SK-N-SH treated with all-trans-retinoic acid at 6 μM for 48 hours (cell line): ENCODE measurements around the gene EPC2.

Experiments
- ATAC-seq: fragments of 200-7000 bp; cut with Tn5 transposase; 3 replicates; pipeline ENCODE4 v1.9.1; 2020; ENCODE audit warnings: mild to moderate bottlenecking, moderate library complexity
- ARNTL ChIP-seq: fragments of 450-650 bp; formaldehyde crosslinking; IDR thresholded peaks from 2 replicates; pipeline ENCODE4 v1.5.0; 2020; ENCODE audit warnings: low read depth, mild to moderate bottlenecking, moderate library complexity, borderline replicate concordance
- BACH2 ChIP-seq: fragments of 250-450 bp; sonication (Bioruptor Pico); IDR thresholded peaks from 2 replicates; pipeline ENCODE4 v1.9.0; 2021; ENCODE audit warnings: mild to moderate bottlenecking, borderline replicate concordance
- CSDC2 ChIP-seq: fragments of 250-450 bp; sonication (Bioruptor Pico); IDR thresholded peaks from 2 replicates; pipeline ENCODE4 v1.5.0; 2020; ENCODE audit warnings: mild to moderate bottlenecking, moderate library complexity
- CSRNP3 ChIP-seq: fragments of 250-450 bp; sonication (Bioruptor Pico); IDR thresholded peaks from 2 replicates; pipeline ENCODE4 v1.5.1; 2021; ENCODE audit warnings: mild to moderate bottlenecking, moderate library complexity
- GLIS3 ChIP-seq: fragments of 250-450 bp; sonication (Bioruptor Pico); IDR thresholded peaks from 2 replicates; pipeline ENCODE4 v1.5.0; 2020; ENCODE audit warnings: mild to moderate bottlenecking, moderate library complexity
- ISL1 ChIP-seq: fragments of 250-450 bp; sonication (Bioruptor Pico); IDR thresholded peaks from 2 replicates; pipeline ENCODE4 v2.1.2; 2022; ENCODE audit warnings: mild to moderate bottlenecking, moderate library complexity
- PATZ1 ChIP-seq: fragments of 250-450 bp; sonication (Bioruptor Pico); IDR thresholded peaks from 2 replicates; pipeline ENCODE4 v1.8.0; 2020; ENCODE audit warnings: mild to moderate bottlenecking, moderate library complexity, borderline replicate concordance
- POU6F1 ChIP-seq: fragments of 250-450 bp; sonication (Bioruptor Pico); IDR thresholded peaks from 2 replicates; pipeline ENCODE4 v1.8.0; 2021; ENCODE audit warnings: low read depth, mild to moderate bottlenecking, moderate library complexity, borderline replicate concordance
- PPARA ChIP-seq: fragments of 250-450 bp; sonication (Bioruptor Pico); IDR thresholded peaks from 2 replicates; pipeline ENCODE4 v1.5.0; 2020; ENCODE audit warnings: mild to moderate bottlenecking, borderline replicate concordance
- SNAI2 ChIP-seq: fragments of 250-450 bp; sonication (Bioruptor Pico); IDR thresholded peaks from 2 replicates; pipeline ENCODE4 v1.5.0; 2020; ENCODE audit warnings: mild to moderate bottlenecking, moderate library complexity
- TCF4 ChIP-seq: fragments of 250-450 bp; sonication (Bioruptor Pico); IDR thresholded peaks from 2 replicates; pipeline ENCODE4 v1.8.0; 2021; ENCODE audit warnings: mild to moderate bottlenecking, moderate library complexity, borderline replicate concordance
- TOX ChIP-seq: fragments of 250-450 bp; sonication (Bioruptor Pico); IDR thresholded peaks from 2 replicates; pipeline ENCODE4 v1.8.0; 2021; ENCODE audit warnings: mild to moderate bottlenecking, moderate library complexity, borderline replicate concordance
- TSHZ2 ChIP-seq: fragments of 250-450 bp; sonication (Bioruptor Pico); IDR thresholded peaks from 2 replicates; pipeline ENCODE4 v1.5.0; 2020; ENCODE audit warnings: mild to moderate bottlenecking, moderate library complexity
- ZFP3 ChIP-seq: fragments of 250-450 bp; sonication (Bioruptor Pico); IDR thresholded peaks from 2 replicates; pipeline ENCODE4 v1.5.0; 2020; ENCODE audit warnings: mild to moderate bottlenecking, moderate library complexity
- ZFP30 ChIP-seq: fragments of 450-650 bp; formaldehyde crosslinking; IDR thresholded peaks from 2 replicates; pipeline ENCODE4 v1.5.0; 2022; ENCODE audit warnings: mild to moderate bottlenecking, moderate library complexity
- ZNF565 ChIP-seq: fragments of 450-650 bp; formaldehyde crosslinking; conservative IDR thresholded peaks from 2 replicates; pipeline ENCODE4 v1.5.0; 2020; ENCODE audit warnings: low read depth, mild to moderate bottlenecking, moderate library complexity
- ZNF70 ChIP-seq: fragments of 450-650 bp; formaldehyde crosslinking; IDR thresholded peaks from 2 replicates; pipeline ENCODE4 v1.5.0; 2020; ENCODE audit warnings: mild to moderate bottlenecking, moderate library complexity
- ZNF8 ChIP-seq: fragments of 450-650 bp; formaldehyde crosslinking; IDR thresholded peaks from 2 replicates; pipeline ENCODE4 v1.5.0; 2020; ENCODE audit warnings: mild to moderate bottlenecking, moderate library complexity
- TF ChIP-seq, protein P1 (sequence below): fragments of 250-450 bp; sonication (Bioruptor Pico); IDR thresholded peaks from 2 replicates; pipeline ENCODE4 v1.5.1; 2020; ENCODE audit warnings: low read depth, mild to moderate bottlenecking, moderate library complexity

EPC2 gene

GRCh38 chr2:148642112-148642744, 2.3 kb upstream of the EPC2 start:
- no peak for TF ChIP-seq SNAI2 (CRISPR knock-in tag)
- no peak for TF ChIP-seq ZFP30
- no peak for TF ChIP-seq ARNTL (CRISPR knock-in tag)
- TF ChIP-seq CSRNP3: no peak
- TF ChIP-seq POU6F1: no peak
- no peak for TF ChIP-seq ISL1 (CRISPR knock-in tag)
- no peak for TF ChIP-seq ZNF565 (CRISPR knock-in tag)
- TF ChIP-seq TCF4: no peak
- TF ChIP-seq GLIS3 (CRISPR knock-in tag): no peak
- no peak for TF ChIP-seq PPARA (CRISPR knock-in tag)
- TF ChIP-seq TSHZ2 (CRISPR knock-in tag): no peak
- TF ChIP-seq ZNF8: no peak
- TF ChIP-seq BACH2 (CRISPR knock-in tag): no peak
- no peak for TF ChIP-seq ZNF70
- no peak for ATAC-seq

- no peak for ATAC-seq
- TF ChIP-seq ZNF70: no peak
- TF ChIP-seq ISL1 (CRISPR knock-in tag): no peak
- no peak for TF ChIP-seq ARNTL (CRISPR knock-in tag)
- TF ChIP-seq ZFP3 (CRISPR knock-in tag): no peak
- TF ChIP-seq, protein P1, sequence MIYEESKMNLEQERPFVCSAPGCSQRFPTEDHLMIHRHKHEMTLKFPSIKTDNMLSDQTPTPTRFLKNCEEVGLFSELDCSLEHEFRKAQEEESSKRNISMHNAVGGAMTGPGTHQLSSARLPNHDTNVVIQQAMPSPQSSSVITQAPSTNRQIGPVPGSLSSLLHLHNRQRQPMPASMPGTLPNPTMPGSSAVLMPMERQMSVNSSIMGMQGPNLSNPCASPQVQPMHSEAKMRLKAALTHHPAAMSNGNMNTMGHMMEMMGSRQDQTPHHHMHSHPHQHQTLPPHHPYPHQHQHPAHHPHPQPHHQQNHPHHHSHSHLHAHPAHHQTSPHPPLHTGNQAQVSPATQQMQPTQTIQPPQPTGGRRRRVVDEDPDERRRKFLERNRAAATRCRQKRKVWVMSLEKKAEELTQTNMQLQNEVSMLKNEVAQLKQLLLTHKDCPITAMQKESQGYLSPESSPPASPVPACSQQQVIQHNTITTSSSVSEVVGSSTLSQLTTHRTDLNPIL: no peak
- TF ChIP-seq GLIS3 (CRISPR knock-in tag): no peak
- TF ChIP-seq BACH2 (CRISPR knock-in tag): no peak
- no peak for TF ChIP-seq SNAI2 (CRISPR knock-in tag)
- TF ChIP-seq ZNF8: no peak
- TF ChIP-seq ZNF565 (CRISPR knock-in tag): no peak
- TF ChIP-seq CSDC2 (CRISPR knock-in tag): no peak
- TF ChIP-seq, all 23 proteins: peak for 0
Observed at GRCh38 chr2:148642891-148643416, 1.6 kb upstream of the EPC2 start.

- no peak for ATAC-seq
- TF ChIP-seq ZNF70 (no peak), TSHZ2 (CRISPR knock-in tag) (no peak), ZFP3 (CRISPR knock-in tag) (no peak), PATZ1 (CRISPR knock-in tag) (no peak), TCF4 (no peak), BACH2 (CRISPR knock-in tag) (no peak), ZNF8 (no peak), SNAI2 (CRISPR knock-in tag) (no peak), TOX (CRISPR knock-in tag) (no peak)
- TF ChIP-seq, protein P1: no peak
Observed at GRCh38 chr2:148643421-148643820, 1.1 kb upstream of the EPC2 start.
